Hepatocyte (in vitro differentiated cells): ENCODE measurements around the gene NPTN. TPM values are rescaled to one million over a fixed set of nuclear protein-coding genes. Genes with fewer than 3 reads are reported as not detected.

Source experiments
- DNase-seq: peaks from one replicate; pipeline ENCODE4 v3.0.0-alpha.2; 2016; ENCODE audit warnings: low spot score
- H2AFZ ChIP-seq: fragments of 200-600 bp; sonication (generic); 2 replicates; pipeline ENCODE4 v1.6.0; 2016; ENCODE audit warnings: antibody characterized with exemption, mild to moderate bottlenecking
- H3K27ac ChIP-seq: fragments of 200-600 bp; sonication (generic); 2 replicates; pipeline ENCODE4 v1.5.1; 2016; ENCODE audit warnings: mild to moderate bottlenecking
- H3K27me3 ChIP-seq: fragments of 200-600 bp; sonication (generic); 2 replicates; pipeline ENCODE4 v1.6.1; 2016
- H3K36me3 ChIP-seq: fragments of 200-600 bp; sonication (generic); replicated peaks from 2 replicates; pipeline ENCODE4 v1.5.1; 2016; ENCODE audit warnings: low read depth; ENCODE audit not compliant: insufficient read depth
- H3K4me1 ChIP-seq: fragments of 200-600 bp; sonication (generic); 2 replicates; pipeline ENCODE4 v1.5.1; 2016; ENCODE audit warnings: mild to moderate bottlenecking, moderate library complexity; ENCODE audit not compliant: insufficient read depth
- H3K4me2 ChIP-seq: fragments of 200-600 bp; sonication (generic); 2 replicates; pipeline ENCODE4 v1.6.0; 2016
- H3K4me3 ChIP-seq: fragments of 200-600 bp; sonication (generic); 2 replicates; pipeline ENCODE4 v1.5.1; 2016; ENCODE audit warnings: mild to moderate bottlenecking
- H3K79me2 ChIP-seq: fragments of 200-600 bp; sonication (generic); 2 replicates; pipeline ENCODE4 v1.6.0; 2017; ENCODE audit warnings: mild to moderate bottlenecking
- H3K9me2 ChIP-seq: fragments of 200-600 bp; sonication (generic); replicated peaks from 2 replicates; pipeline ENCODE4 v1.6.0; 2017; ENCODE audit warnings: mild to moderate bottlenecking; ENCODE audit not compliant: insufficient read depth
- H3K9me3 ChIP-seq: fragments of 200-600 bp; sonication (generic); 2 replicates; pipeline ENCODE4 v1.5.1; 2016; ENCODE audit warnings: low read depth, mild to moderate bottlenecking
- H4K20me1 ChIP-seq: fragments of 200-600 bp; sonication (generic); 2 replicates; pipeline ENCODE4 v1.6.0; 2016; ENCODE audit warnings: mild to moderate bottlenecking; ENCODE audit not compliant: insufficient read depth, poor library complexity, severe bottlenecking
- CTCF ChIP-seq: fragments of 200-600 bp; sonication (generic); IDR thresholded peaks from 2 replicates; pipeline ENCODE4 v1.5.1; 2016; ENCODE audit warnings: antibody characterized with exemption, mild to moderate bottlenecking; ENCODE audit not compliant: poor library complexity
- EZH2 ChIP-seq: fragments of 200-600 bp; sonication (generic); IDR thresholded peaks from 2 replicates; pipeline ENCODE4 v1.6.1; 2016; ENCODE audit warnings: antibody characterized with exemption, mild to moderate bottlenecking, borderline replicate concordance
- EZH2phosphoT487 ChIP-seq: fragments of 200-600 bp; sonication (generic); IDR thresholded peaks from one replicate; pipeline ENCODE4 v1.6.1; 2018; ENCODE audit warnings: antibody characterized with exemption, mild to moderate bottlenecking, low read depth, moderate library complexity; ENCODE audit not compliant: unreplicated experiment, severe bottlenecking
- WGBS: methylation state at CpG from one replicate; pipeline ENCODE4 v1.1.6; 2016; ENCODE audit warnings: low lambda C conversion rate; ENCODE audit errors: missing lambda C conversion rate; 5-methylcytosine and 5-hydroxymethylcytosine counted together
- polyA plus RNA-seq: library from polyadenylated mRNA; unstranded; fragments of >200 nt; fragmentation: Nextera tagmentation; extraction: Ambion mirVana; gene quantifications from 2 replicates; pipeline ENCODE4 v1.2.1, GENCODE V29; 2016
- total RNA-seq: library from RNA; depleted of rRNA; stranded (reverse); fragments of >200 nt; gene quantifications from 2 replicates; pipeline ENCODE4 v1.2.3, GENCODE V29; 2014

NPTN gene
- total and polyA plus RNA-seq, 2 experiments from 2014 or later, result 153 to 234 TPM

- Histone ChIP-seq H3K9me2 (no peaks in the 10 kb centered on the region), H3K9me3 (no peaks in the 10 kb centered on the region), H4K20me1 (peaks cover 66% of the 10 kb centered on the region), H3K4me2 (peak overlapping the region; percentile 79), H3K36me3 (no peaks in the 10 kb centered on the region), H3K79me2 (peaks cover 87% of the 10 kb centered on the region), H3K4me1 (peaks cover 49% of the 10 kb centered on the region), H3K27ac (peak overlapping the region; percentile 94), H3K27me3 (no peaks in the 10 kb centered on the region), H3K4me3 (no peak overlapping the region), H2AFZ (no peak overlapping the region)
- DNase-seq, result no peak
- 62% methylated on average over 7 of the region's 7 CpGs for WGBS
- TF ChIP-seq CTCF, result no peak
- no peak for TF ChIP-seq EZH2
- TF ChIP-seq EZH2phosphoT487, result no peak
Observed at GRCh38 chr15:73628976-73629797, 4.0 kb downstream of the NPTN start.

GRCh38 chr15:73628102-73628501, 5.1 kb downstream of the NPTN start:
- DNase-seq, result no peak
- peaks cover 75% of the 10 kb centered on the region for H4K20me1 ChIP-seq
- peaks cover 43% of the 10 kb centered on the region for H3K4me1 ChIP-seq

GRCh38 chr15:73626072-73626471, 7.1 kb downstream of the NPTN start:
- no peak for TF ChIP-seq EZH2phosphoT487
- no peak for TF ChIP-seq EZH2
- TF ChIP-seq CTCF, result no peak
- no peak overlapping the region for H2AFZ ChIP-seq
- no peak overlapping the region for H3K27ac ChIP-seq
- DNase-seq, result no peak
- H3K4me3 ChIP-seq, result no peak overlapping the region
- peaks cover 88% of the 10 kb centered on the region for H4K20me1 ChIP-seq
- peaks cover 100% of the 10 kb centered on the region for H3K79me2 ChIP-seq
- H3K9me2 ChIP-seq, result no peaks in the 10 kb centered on the region
- H3K4me2 ChIP-seq, result peak overlapping the region; percentile 7
- no peaks in the 10 kb centered on the region for H3K27me3 ChIP-seq
- peaks cover 46% of the 10 kb centered on the region for H3K4me1 ChIP-seq
- H3K9me3 ChIP-seq, result no peaks in the 10 kb centered on the region
- WGBS, result 72% methylated on average over 2 of the region's 2 CpGs
- no peaks in the 10 kb centered on the region for H3K36me3 ChIP-seq

More at GRCh38 chr15:73628102-73628501, 5.1 kb downstream of the NPTN start:
- Histone ChIP-seq H3K9me3 (no peaks in the 10 kb centered on the region), H3K79me2 (peaks cover 98% of the 10 kb centered on the region), H3K36me3 (no peaks in the 10 kb centered on the region), H3K27me3 (no peaks in the 10 kb centered on the region), H3K4me2 (peak overlapping the region; percentile 79), H3K27ac (no peak overlapping the region), H3K9me2 (no peaks in the 10 kb centered on the region), H3K4me3 (no peak overlapping the region), H2AFZ (no peak overlapping the region)
- WGBS, result 50% methylated on average over 2 of the region's 2 CpGs
- no peak for TF ChIP-seq EZH2phosphoT487
- TF ChIP-seq CTCF, result no peak
- no peak for TF ChIP-seq EZH2
